ENCODE results near the gene KIF11. TPM values are rescaled to one million over a fixed set of nuclear protein-coding genes. Genes with fewer than 3 reads are reported as not detected.

Gene KIF11
- total and polyA plus RNA-seq, 9 of the 15 experiments (the other 6 are each of a cell fraction or from before 2014, with no cell fraction given): 11.3 to 54.4 (median 29.2) TPM

GRCh38 chr10:92695679-92696605 lies 103.0 kb downstream of the KIF11 start (continued):
- TF ChIP-seq, protein P1, sequence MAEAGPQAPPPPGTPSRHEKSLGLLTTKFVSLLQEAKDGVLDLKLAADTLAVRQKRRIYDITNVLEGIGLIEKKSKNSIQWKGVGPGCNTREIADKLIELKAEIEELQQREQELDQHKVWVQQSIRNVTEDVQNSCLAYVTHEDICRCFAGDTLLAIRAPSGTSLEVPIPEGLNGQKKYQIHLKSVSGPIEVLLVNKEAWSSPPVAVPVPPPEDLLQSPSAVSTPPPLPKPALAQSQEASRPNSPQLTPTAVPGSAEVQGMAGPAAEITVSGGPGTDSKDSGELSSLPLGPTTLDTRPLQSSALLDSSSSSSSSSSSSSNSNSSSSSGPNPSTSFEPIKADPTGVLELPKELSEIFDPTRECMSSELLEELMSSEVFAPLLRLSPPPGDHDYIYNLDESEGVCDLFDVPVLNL (CRISPR knock-in tag; IDR thresholded peaks at IDR 0.05; ENCODE audit: low read depth): no peak
- no peak for TF ChIP-seq ERF (CRISPR knock-in tag; IDR thresholded peaks at IDR 0.05)
- peak; percentile 77 for TF ChIP-seq POLR2B (IDR thresholded peaks at IDR 0.05; ENCODE audit: low read depth, partially characterized antibody)
- TF ChIP-seq STAT5A (IDR thresholded peaks at IDR 0.05; ENCODE audit: borderline replicate concordance, low read length): no peak
- no peak for TF ChIP-seq ZNF143 (CRISPR knock-in tag; IDR thresholded peaks at IDR 0.05)
- no peak for TF ChIP-seq BRF1 (IDR thresholded peaks at IDR 0.05; ENCODE audit: borderline replicate concordance, extremely low read depth, insufficient read length)
- TF ChIP-seq KAT2B (IDR thresholded peaks at IDR 0.05; ENCODE audit: low read depth, low read length): no peak
- no peak for TF ChIP-seq GABPB1 (CRISPR knock-in tag; IDR thresholded peaks at IDR 0.05)
- no peak for TF ChIP-seq MITF (IDR thresholded peaks at IDR 0.05)
- TF ChIP-seq THRAP3 (IDR thresholded peaks at IDR 0.05; ENCODE audit: borderline replicate concordance): no peak
- no peak for TF ChIP-seq SMC3 (conservative IDR thresholded peaks at IDR 0.05; ENCODE audit: insufficient read depth, low read depth, low read length)
- no peak for TF ChIP-seq RAD21 (CRISPR knock-in tag; conservative IDR thresholded peaks at IDR 0.05 in 1 of 2, IDR thresholded peaks at IDR 0.05 in 1 of 2)
- no peak for TF ChIP-seq MXI1 (IDR thresholded peaks at IDR 0.05; ENCODE audit: low read depth, low read length)
- no peak for TF ChIP-seq CEBPG (CRISPR knock-in tag; IDR thresholded peaks at IDR 0.05)
- no peak for TF ChIP-seq CEBPG (tag; conservative IDR thresholded peaks at IDR 0.05 in 1 of 2, IDR thresholded peaks at IDR 0.05 in 1 of 2)
- TF ChIP-seq ZNF232 (CRISPR knock-in tag; IDR thresholded peaks at IDR 0.05): no peak
- TF ChIP-seq, protein P2, sequence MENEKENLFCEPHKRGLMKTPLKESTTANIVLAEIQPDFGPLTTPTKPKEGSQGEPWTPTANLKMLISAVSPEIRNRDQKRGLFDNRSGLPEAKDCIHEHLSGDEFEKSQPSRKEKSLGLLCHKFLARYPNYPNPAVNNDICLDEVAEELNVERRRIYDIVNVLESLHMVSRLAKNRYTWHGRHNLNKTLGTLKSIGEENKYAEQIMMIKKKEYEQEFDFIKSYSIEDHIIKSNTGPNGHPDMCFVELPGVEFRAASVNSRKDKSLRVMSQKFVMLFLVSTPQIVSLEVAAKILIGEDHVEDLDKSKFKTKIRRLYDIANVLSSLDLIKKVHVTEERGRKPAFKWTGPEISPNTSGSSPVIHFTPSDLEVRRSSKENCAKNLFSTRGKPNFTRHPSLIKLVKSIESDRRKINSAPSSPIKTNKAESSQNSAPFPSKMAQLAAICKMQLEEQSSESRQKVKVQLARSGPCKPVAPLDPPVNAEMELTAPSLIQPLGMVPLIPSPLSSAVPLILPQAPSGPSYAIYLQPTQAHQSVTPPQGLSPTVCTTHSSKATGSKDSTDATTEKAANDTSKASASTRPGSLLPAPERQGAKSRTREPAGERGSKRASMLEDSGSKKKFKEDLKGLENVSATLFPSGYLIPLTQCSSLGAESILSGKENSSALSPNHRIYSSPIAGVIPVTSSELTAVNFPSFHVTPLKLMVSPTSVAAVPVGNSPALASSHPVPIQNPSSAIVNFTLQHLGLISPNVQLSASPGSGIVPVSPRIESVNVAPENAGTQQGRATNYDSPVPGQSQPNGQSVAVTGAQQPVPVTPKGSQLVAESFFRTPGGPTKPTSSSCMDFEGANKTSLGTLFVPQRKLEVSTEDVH (IDR thresholded peaks at IDR 0.05; ENCODE audit: low read depth, partially characterized antibody): no peak
- TF ChIP-seq NR2F6 (CRISPR knock-in tag; IDR thresholded peaks at IDR 0.05): no peak
- TF ChIP-seq SREBF1 (IDR thresholded peaks at IDR 0.05; ENCODE audit: borderline replicate concordance, low read depth, low read length): no peak
- no peak for TF ChIP-seq NEUROD1 (IDR thresholded peaks at IDR 0.05; ENCODE audit: borderline replicate concordance, low read depth, low read length, partially characterized antibody)
- no peak for TF ChIP-seq KDM2B (CRISPR knock-in tag; IDR thresholded peaks at IDR 0.05)
- no peak for TF ChIP-seq HNRNPLL (IDR thresholded peaks at IDR 0.05; ENCODE audit: low read depth, low read length, poor library complexity, severe bottlenecking)
- TF ChIP-seq NFE2L1 (tag; IDR thresholded peaks at IDR 0.05; ENCODE audit: borderline replicate concordance, low read depth): no peak

All from K562 (cell line).